Measurements from ENCODE around the gene KYNU.
"Not testable (repeated sequence)": the region's sequence is repeated elsewhere in the genome, so short reads cannot be mapped to it uniquely, and the experiment has no call there.

KYNU gene

DNA sequence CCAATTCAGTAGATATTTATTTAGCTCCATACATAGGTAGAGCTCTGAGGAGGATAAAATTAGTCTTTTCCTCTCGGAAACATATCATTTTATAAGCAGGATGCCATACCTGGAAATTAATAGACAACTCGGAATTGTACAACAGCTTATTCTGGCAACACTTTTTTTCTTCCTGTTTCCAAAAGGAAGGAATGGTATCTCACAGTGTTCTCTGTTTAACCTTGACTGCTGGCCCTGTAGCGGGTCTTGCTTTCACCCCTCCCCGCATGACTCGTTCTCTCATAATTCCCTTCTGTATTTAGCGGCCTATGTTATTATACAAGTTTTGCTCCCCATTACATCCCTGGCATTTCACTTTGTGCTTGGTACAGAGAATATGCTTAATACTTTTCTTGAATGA is 2.5 kb upstream of the KYNU start:
- Histone ChIP-seq H3K27me3 (ENCODE audit: low read depth) (no peaks in the 10 kb centered on the region; the same call in 1 of the 2 replicates), H3K4me3 (no peak overlapping the region), H3K9me3 (no peaks in the 10 kb centered on the region), H3K4me1 (peaks cover 3% of the 10 kb centered on the region), H3K36me3 (replicated peaks) (no peaks in the 10 kb centered on the region)
- in situ Hi-C loops (cut with MboI; ENCODE audit: low sequenced_read_pairs) = no loop called here
- no peak for DNase-seq (ENCODE audit: low spot score in 2 of 2)

DNA sequence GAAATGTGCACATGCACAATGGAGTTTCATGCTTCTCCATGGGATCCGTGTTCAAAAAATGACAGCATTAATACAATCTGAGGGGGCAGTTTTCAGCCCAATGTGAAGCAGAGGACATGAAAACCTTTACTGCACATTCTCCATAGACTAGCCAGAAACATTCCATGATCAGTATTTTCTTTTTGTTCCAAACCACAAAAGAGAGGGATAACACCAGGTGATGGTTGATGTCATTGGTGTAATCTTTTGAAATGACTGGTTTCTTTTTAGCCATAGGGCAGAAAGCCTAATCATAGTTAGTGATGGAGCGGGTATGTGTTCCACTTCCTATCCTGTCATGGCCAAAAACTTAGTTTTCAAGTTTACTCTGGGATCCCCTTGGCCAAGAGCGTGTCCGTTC is 1.8 kb upstream of the KYNU start:
- Histone ChIP-seq H3K9me3 (no peaks in the 10 kb centered on the region), H3K36me3 (replicated peaks) (no peaks in the 10 kb centered on the region), H3K4me3 (no peak overlapping the region), H3K27me3 (ENCODE audit: low read depth) (no peaks in the 10 kb centered on the region; the same call in 1 of the 2 replicates), H3K4me1 (peaks cover 3% of the 10 kb centered on the region)
- DNase-seq (ENCODE audit: low spot score in 2 of 2) = no peak
- in situ Hi-C loops (cut with MboI; ENCODE audit: low sequenced_read_pairs) = no loop called here

DNA sequence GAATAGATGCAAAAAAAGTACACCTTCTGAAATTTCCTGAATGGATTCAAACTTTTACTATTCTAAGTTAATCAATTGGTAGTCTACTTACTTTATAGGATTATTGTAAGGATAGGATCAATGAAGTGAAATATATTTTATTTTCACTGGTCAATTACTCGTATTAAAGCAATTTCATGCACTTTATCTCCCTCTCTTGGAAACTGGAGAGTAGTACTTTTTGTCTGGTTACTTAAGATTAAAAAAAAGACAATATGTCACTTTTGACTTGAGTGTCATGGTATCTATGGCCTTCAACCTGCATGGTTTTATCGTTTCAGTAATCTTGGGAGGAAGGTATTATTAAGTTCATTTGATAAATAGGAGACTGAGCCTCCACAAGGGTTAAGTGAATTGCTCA is 1.0 kb upstream of the KYNU start:
- no peaks in the 10 kb centered on the region; the same call in 1 of the 2 replicates for H3K27me3 ChIP-seq (ENCODE audit: low read depth)
- in situ Hi-C loops (cut with MboI; ENCODE audit: low sequenced_read_pairs) = no loop called here
- H3K4me1 ChIP-seq = peaks cover 3% of the 10 kb centered on the region
- no peak overlapping the region for H3K4me3 ChIP-seq
- H3K36me3 ChIP-seq (replicated peaks) = no peaks in the 10 kb centered on the region
- no peak for DNase-seq (ENCODE audit: low spot score in 2 of 2)
- H3K9me3 ChIP-seq = no peaks in the 10 kb centered on the region

DNA sequence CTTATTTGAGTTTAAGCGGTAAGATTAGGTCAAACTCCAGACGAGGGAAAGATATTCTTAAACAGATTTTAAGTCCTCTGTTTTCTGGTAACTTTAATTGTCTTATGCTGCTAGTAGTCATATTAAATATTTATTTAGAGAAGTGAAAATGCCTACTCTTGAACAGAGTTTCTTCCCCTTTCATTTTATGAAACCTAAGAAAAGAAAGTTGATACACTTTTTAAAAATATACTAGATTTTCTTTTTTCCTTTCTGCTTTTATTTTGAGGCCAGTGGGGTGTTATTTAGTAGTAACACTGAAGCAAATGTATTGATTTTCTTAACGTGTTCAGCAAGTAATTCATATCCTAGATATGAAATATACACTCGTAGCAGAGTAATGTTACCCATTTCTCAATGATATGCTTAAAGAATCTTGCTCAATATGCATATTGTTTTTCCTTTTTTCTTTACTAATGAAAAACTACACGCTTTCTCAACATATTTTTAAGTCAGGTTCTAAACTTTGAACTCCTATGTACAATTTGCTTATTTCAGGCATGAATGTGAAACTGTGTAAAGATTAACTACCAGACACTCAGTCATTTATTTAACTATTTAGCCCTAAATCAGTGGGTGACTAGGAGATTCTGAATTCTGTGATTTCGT is 691 bp downstream of the KYNU start:
- in situ Hi-C loops (cut with MboI; ENCODE audit: low sequenced_read_pairs) = no loop called here
- H3K4me3 ChIP-seq = no peak overlapping the region
- no peaks in the 10 kb centered on the region for H3K36me3 ChIP-seq (replicated peaks)
- H3K27me3 ChIP-seq (ENCODE audit: low read depth) = no peaks in the 10 kb centered on the region; the same call in 1 of the 2 replicates
- no peak for DNase-seq (ENCODE audit: low spot score in 2 of 2)
- H3K4me1 ChIP-seq = no peaks in the 10 kb centered on the region
- H3K9me3 ChIP-seq = no peaks in the 10 kb centered on the region

DNA sequence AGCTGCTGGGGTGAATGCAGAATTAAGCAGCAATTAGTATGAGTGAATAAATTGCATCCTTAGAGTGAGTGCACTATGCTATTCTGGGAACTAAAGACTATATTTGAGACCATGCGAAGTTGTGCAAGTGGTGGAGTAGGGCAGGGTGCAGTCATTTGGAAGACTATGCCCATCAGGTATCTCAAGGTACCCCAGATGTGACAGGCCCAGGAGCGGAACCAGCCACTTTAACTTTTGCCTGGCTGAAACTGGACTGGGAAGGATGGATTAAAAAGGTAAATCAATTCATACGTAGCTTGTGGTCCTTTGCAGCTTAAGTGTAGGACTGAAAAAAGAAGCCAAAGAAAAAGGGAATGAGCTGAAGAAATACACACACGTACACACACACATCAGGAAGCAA is 1.7 kb downstream of the KYNU start:
- no peaks in the 10 kb centered on the region for H3K9me3 ChIP-seq

DNA sequence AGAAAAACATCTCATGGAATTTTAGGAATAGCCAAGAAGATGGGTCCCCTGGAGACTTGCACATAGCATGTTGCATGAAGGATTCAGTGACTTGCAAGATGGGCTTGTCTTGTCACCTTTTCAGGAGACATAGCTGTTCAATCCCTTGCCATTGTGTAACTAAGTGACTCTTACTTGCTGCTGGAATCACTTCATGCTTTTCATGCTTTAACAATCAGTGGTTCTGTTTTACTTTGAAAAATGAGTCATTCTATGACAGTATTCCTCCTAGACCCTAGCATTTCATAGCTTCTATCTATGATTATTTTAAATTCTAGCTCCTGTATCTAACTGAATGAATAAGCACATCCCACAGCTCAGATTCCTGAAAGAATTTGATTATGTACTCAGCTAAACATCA is 2.8 kb downstream of the KYNU start:
- Histone ChIP-seq H3K27me3 (ENCODE audit: low read depth) (no peaks in the 10 kb centered on the region), H3K9me3 (no peaks in the 10 kb centered on the region), H3K4me1 (no peaks in the 10 kb centered on the region), H3K36me3 (replicated peaks) (no peaks in the 10 kb centered on the region), H3K4me3 (no peak overlapping the region)
- DNase-seq (ENCODE audit: low spot score in 2 of 2) = no peak
- in situ Hi-C loops (cut with MboI; ENCODE audit: low sequenced_read_pairs) = no loop called here

More for the DNA sequence above, 1.7 kb downstream of the KYNU start:
- Histone ChIP-seq H3K27me3 (ENCODE audit: low read depth) (no peaks in the 10 kb centered on the region; the same call in 1 of the 2 replicates), H3K36me3 (replicated peaks) (no peaks in the 10 kb centered on the region), H3K4me1 (no peaks in the 10 kb centered on the region), H3K4me3 (no peak overlapping the region)
- in situ Hi-C loops (cut with MboI; ENCODE audit: low sequenced_read_pairs) = no loop called here
- no peak for DNase-seq (ENCODE audit: low spot score in 2 of 2)

DNA sequence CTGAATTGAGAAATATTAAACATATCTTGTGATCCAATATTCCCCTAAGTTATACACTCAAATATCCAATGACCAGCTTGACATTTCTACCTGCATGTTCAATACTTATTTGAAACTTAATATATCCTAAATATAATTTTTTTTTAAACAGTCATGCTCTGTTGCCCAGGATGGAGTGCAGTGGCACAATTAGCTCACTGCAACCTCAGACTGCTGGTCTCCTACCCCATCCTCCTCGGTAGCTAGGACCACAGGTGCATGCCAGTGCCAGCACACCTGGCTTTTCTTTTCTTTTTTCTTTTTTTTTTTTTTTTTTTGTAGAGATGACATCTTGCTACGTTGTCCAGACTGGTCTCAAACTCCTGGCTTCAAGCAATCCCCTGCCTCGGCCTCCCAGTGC is 4.2 kb downstream of the KYNU start:
- no peaks in the 10 kb centered on the region for H3K9me3 ChIP-seq
- no peaks in the 10 kb centered on the region for H3K4me1 ChIP-seq
- H3K4me3 ChIP-seq = no peak overlapping the region
- no peaks in the 10 kb centered on the region for H3K36me3 ChIP-seq (replicated peaks)
- no peak for DNase-seq (ENCODE audit: low spot score in 2 of 2)
- in situ Hi-C loops (cut with MboI; ENCODE audit: low sequenced_read_pairs) = no loop called here
- no peaks in the 10 kb centered on the region for H3K27me3 ChIP-seq (ENCODE audit: low read depth)

DNA sequence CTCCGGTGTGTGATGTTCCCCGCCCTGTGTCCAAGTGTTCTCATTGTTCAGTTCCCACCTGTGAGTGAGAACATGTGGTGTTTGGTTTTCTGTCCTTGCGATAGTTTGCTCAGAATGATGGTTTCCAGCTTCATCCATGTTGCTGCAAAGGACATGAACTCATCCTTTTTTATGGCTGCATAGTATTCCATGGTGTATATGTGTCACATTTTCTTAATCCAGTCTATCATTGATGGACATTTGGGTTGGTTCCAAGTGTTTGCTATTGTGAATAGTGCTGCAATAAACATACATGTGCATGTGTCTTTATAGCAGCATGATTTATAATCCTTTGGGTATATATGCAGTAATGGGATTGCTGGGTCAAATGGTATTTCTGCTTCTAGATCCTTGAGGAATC is 5.0 kb downstream of the KYNU start:
- H3K4me3 ChIP-seq; H3K36me3 ChIP-seq (replicated peaks); DNase-seq (ENCODE audit: low spot score in 2 of 2); in situ Hi-C loops (cut with MboI; ENCODE audit: low sequenced_read_pairs); H3K9me3 ChIP-seq; H3K27me3 ChIP-seq (ENCODE audit: low read depth); H3K4me1 ChIP-seq: not testable (repeated sequence)

DNA sequence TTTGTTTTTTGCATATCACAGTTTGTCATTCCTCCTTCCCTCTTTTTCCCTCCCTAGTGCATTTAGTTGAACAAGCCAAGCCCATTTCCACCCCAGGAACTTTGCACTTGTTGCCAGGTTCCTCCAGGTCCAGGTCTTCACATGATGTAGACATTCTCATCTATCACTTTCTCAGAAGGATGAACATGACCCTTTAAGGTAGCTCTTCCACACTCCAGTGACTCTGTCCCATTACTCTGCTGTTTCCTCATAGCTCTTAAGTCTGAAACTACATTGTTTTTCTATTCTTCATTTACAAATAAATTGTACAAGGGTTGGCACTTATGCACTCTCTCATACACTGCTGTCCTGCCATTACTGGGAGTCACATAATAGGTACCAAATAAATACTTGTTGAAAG is 6.1 kb downstream of the KYNU start:
- no peak overlapping the region for H3K4me3 ChIP-seq
- in situ Hi-C loops (cut with MboI; ENCODE audit: low sequenced_read_pairs) = no loop called here
- no peaks in the 10 kb centered on the region for H3K36me3 ChIP-seq (replicated peaks)
- DNase-seq (ENCODE audit: low spot score in 2 of 2) = no peak
- no peaks in the 10 kb centered on the region for H3K27me3 ChIP-seq (ENCODE audit: low read depth)
- no peaks in the 10 kb centered on the region for H3K9me3 ChIP-seq
- no peaks in the 10 kb centered on the region for H3K4me1 ChIP-seq

DNA sequence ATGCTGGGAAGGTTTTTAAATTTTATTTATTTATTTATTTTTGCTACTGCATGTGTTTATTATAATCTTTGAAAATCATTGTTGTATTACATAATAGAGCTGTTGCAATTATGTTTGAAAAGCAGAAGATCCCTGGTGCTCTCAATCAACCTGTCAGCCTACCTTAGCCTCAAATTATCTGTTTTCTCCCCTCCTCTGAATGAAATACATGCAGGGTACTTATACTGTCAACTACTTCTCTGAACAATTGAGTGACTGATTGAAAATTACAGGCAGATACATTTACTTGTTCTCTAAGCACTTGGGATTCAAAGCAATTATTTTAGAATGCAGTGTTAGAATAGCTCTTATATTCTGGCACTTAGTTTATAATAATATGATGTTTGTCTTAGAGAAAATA is 8.1 kb downstream of the KYNU start:
- no peak for DNase-seq (ENCODE audit: low spot score in 2 of 2)
- in situ Hi-C loops (cut with MboI; ENCODE audit: low sequenced_read_pairs) = no loop called here
- no peaks in the 10 kb centered on the region for H3K36me3 ChIP-seq (replicated peaks)
- no peak overlapping the region for H3K4me3 ChIP-seq
- H3K4me1 ChIP-seq = no peaks in the 10 kb centered on the region
- H3K9me3 ChIP-seq = no peaks in the 10 kb centered on the region
- H3K27me3 ChIP-seq (ENCODE audit: low read depth) = no peaks in the 10 kb centered on the region

DNA sequence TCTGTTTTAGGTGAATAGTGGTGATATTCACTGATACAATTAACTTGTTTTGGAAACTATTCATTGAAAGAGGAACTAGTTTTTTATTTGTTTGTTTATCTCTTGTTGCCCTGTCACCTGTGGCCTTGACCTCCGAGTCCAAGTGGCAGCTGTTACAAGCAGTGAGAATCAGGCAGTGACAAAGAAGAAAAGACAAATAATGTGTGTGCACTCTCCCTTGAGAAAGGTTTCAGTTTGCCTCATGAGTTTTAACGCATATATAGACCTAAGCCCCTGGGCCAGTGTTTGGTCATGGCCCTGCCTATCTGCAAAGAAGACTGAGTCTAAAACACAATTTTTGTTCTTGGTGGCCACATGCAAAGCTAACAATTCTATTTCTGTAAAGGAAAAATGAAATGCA is 15.3 kb downstream of the KYNU start:
- in situ Hi-C loops (cut with MboI; ENCODE audit: low sequenced_read_pairs) = no loop called here
- H3K9me3 ChIP-seq = no peaks in the 10 kb centered on the region
- H3K4me1 ChIP-seq = no peaks in the 10 kb centered on the region
- 0 out of 2 replicates have a peak, but pooled peaks cover 3% of the 10 kb centered on the region for H3K27me3 ChIP-seq (ENCODE audit: low read depth)
- DNase-seq (ENCODE audit: low spot score in 2 of 2) = no peak
- H3K4me3 ChIP-seq = no peak overlapping the region
- H3K36me3 ChIP-seq (replicated peaks) = no peaks in the 10 kb centered on the region

DNA sequence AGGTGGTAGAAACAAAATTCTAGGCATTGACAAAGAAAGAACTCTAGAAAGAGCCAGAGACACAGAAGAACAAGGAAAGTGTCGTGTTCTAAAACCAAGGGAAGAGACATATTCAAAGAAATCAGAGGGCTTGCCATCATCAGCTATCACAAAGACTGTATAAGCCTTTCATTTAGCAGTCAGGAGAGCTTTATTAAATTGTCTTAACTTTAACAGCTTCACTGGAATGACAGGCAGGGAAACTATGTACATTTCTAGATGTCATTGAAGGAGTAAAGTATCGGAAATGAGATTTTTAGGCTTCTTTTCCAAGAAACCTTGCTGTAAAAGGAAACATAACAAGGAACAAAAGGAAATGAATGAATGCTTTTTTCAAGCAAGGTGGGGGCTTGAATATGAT is 15.8 kb downstream of the KYNU start:
- Histone ChIP-seq H3K36me3 (replicated peaks) (no peaks in the 10 kb centered on the region), H3K9me3 (no peaks in the 10 kb centered on the region), H3K27me3 (ENCODE audit: low read depth) (0 out of 2 replicates have a peak, but pooled peaks cover 3% of the 10 kb centered on the region), H3K4me1 (no peaks in the 10 kb centered on the region), H3K4me3 (no peak overlapping the region)
- in situ Hi-C loops (cut with MboI; ENCODE audit: low sequenced_read_pairs) = no loop called here
- no peak for DNase-seq (ENCODE audit: low spot score in 2 of 2)

DNA sequence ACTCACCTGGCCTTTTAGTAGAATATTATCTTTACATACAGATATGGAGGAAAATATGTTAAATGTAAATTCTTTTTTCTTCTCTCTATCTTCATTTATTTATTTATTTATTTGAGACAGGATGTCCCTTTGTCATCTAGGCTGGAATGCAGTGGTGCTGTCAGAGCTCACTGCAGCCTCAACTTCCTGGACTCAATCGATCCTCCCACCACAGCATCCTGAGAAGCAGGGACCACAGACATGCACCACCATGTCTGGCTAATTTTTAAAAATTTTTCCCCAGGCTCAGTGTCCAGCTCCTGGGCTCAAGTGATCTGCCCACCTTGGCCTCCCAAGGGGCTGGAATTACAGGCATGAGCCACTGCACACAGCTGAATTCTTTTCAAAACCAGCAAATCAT is 20.3 kb downstream of the KYNU start:
- Histone ChIP-seq H3K27me3 (ENCODE audit: low read depth) (0 out of 2 replicates have a peak, but pooled peaks cover 3% of the 10 kb centered on the region), H3K4me1 (no peaks in the 10 kb centered on the region), H3K9me3 (no peaks in the 10 kb centered on the region), H3K4me3 (no peak overlapping the region), H3K36me3 (replicated peaks) (no peaks in the 10 kb centered on the region)
- no peak for DNase-seq (ENCODE audit: low spot score in 2 of 2)
- in situ Hi-C loops (cut with MboI; ENCODE audit: low sequenced_read_pairs) = no loop called here

DNA sequence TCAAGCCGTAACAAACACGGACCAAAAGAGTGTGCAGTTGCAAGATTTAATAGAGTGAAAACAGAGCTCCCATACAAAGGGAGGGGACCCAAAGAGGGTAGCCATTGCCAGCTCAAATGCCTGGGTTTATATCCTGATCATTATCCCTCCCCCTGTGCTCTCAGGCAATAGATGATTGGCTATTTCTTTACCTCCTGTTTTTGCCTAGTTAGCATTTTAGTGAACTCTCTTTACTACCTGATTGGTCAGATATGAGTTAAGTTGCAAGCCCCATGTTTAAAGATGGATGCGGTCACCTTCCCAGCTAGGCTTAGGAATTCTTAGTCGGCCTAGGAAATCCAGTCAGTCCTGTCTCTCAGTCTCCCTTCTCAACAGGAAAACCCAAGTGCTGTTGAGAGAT is 22.9 kb downstream of the KYNU start:
- H3K36me3 ChIP-seq (replicated peaks); H3K4me1 ChIP-seq; H3K27me3 ChIP-seq (ENCODE audit: low read depth); in situ Hi-C loops (cut with MboI; ENCODE audit: low sequenced_read_pairs); DNase-seq (ENCODE audit: low spot score in 2 of 2); H3K9me3 ChIP-seq; H3K4me3 ChIP-seq: not testable (repeated sequence)

DNA sequence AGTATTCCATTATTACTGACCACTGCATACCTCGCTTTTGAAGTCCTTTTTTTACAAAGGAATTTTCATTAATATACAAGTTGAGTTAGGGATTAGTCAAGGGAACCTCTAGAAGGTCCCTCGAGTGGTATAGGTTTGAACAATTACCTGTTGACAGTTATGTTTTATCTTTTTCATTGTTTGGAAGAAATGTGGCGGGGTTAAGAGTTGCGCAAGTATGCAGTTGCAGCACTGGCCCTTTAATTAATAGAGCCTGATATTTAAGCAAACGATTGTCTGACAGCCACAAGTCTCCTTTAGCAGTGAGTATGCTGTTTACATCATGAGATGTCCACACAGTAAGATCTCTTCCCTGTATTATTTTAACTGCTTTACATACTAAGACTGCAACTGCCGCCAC is 24.3 kb downstream of the KYNU start:
- Histone ChIP-seq H3K4me3 (no peak overlapping the region), H3K27me3 (ENCODE audit: low read depth) (no peaks in the 10 kb centered on the region), H3K4me1 (no peaks in the 10 kb centered on the region), H3K9me3 (no peaks in the 10 kb centered on the region), H3K36me3 (replicated peaks) (no peaks in the 10 kb centered on the region)
- DNase-seq (ENCODE audit: low spot score in 2 of 2) = no peak
- in situ Hi-C loops (cut with MboI; ENCODE audit: low sequenced_read_pairs) = no loop called here

Data from HAP-1 (cell line).